Trophoblast cell (in vitro differentiated cells and primary cell): ENCODE results near the gene SUCLG2.

Experiments
- DNase-seq, 2 donors: peaks; one replicate each; pipeline ENCODE4 v3.0.0-alpha.2; 2016
- H2AFZ ChIP-seq: 2 replicates; pipeline ENCODE4 v1.6.1; 2013; ENCODE audit warnings: low read length, moderate library complexity, mild to moderate bottlenecking; ENCODE audit not compliant: insufficient read depth, poor library complexity
- H2AK5ac ChIP-seq: 2 replicates; pipeline ENCODE4 v1.6.1; 2013; ENCODE audit warnings: mild to moderate bottlenecking, low read length
- H2BK120ac ChIP-seq: 2 replicates; pipeline ENCODE4 v1.6.1; 2013; ENCODE audit warnings: low read length, mild to moderate bottlenecking, moderate library complexity; ENCODE audit not compliant: insufficient read depth, poor library complexity
- H2BK12ac ChIP-seq: 2 replicates; pipeline ENCODE4 v1.6.1; 2013; ENCODE audit warnings: mild to moderate bottlenecking, low read length, moderate library complexity
- H2BK5ac ChIP-seq: 2 replicates; pipeline ENCODE4 v1.6.1; 2013; ENCODE audit warnings: low read length, low read depth, moderate library complexity, mild to moderate bottlenecking; ENCODE audit not compliant: poor library complexity
- H3K14ac ChIP-seq: 2 replicates; pipeline ENCODE4 v1.6.1; 2013; ENCODE audit warnings: mild to moderate bottlenecking, low read length
- H3K18ac ChIP-seq: 2 replicates; pipeline ENCODE4 v1.6.1; 2013; ENCODE audit warnings: mild to moderate bottlenecking, low read length
- H3K23ac ChIP-seq: 2 replicates; pipeline ENCODE4 v1.6.1; 2013; ENCODE audit warnings: low read length
- H3K27ac ChIP-seq: 2 replicates; pipeline ENCODE4 v1.5.1; 2013; ENCODE audit warnings: low read depth, mild to moderate bottlenecking, inconsistent platforms, low read length, moderate library complexity
- H3K27me3 ChIP-seq: 2 replicates; pipeline ENCODE4 v1.6.1; 2013; ENCODE audit warnings: inconsistent platforms, mild to moderate bottlenecking, low read length, moderate library complexity; ENCODE audit not compliant: insufficient read depth
- H3K36me3 ChIP-seq, 2 experiments: 1 replicate in 1 of 2; 2 replicates in 1 of 2; pipeline ENCODE4 v1.6.1; 2013; ENCODE audit warnings: low read length in 2 of 2, mild to moderate bottlenecking in 2 of 2, moderate library complexity in 1 of 2; ENCODE audit not compliant: insufficient read depth in 2 of 2, control insufficient read depth in 1 of 2
- H3K4ac ChIP-seq: 2 replicates; pipeline ENCODE4 v1.6.1; 2013; ENCODE audit warnings: low read depth, mild to moderate bottlenecking, low read length, moderate library complexity
- H3K4me1 ChIP-seq, 2 experiments: 1 replicate in 1 of 2; 2 replicates in 1 of 2; pipeline ENCODE4 v1.6.1; 2013; ENCODE audit warnings: low read length in 2 of 2, mild to moderate bottlenecking in 2 of 2, moderate library complexity in 1 of 2; ENCODE audit not compliant: insufficient read depth in 2 of 2, control insufficient read depth in 1 of 2
- H3K4me2 ChIP-seq: 2 replicates; pipeline ENCODE4 v1.6.1; 2013; ENCODE audit warnings: inconsistent platforms, mild to moderate bottlenecking, low read length, moderate library complexity
- H3K4me3 ChIP-seq: 2 replicates; pipeline ENCODE4 v1.5.1; 2013; ENCODE audit warnings: mild to moderate bottlenecking, low read depth, low read length, inconsistent platforms
- H3K79me1 ChIP-seq: one replicate; pipeline ENCODE4 v1.6.1; 2013; ENCODE audit warnings: low read length
- H3K79me2 ChIP-seq: 2 replicates; pipeline ENCODE4 v1.6.1; 2013; ENCODE audit warnings: low read length, mild to moderate bottlenecking; ENCODE audit not compliant: control insufficient read depth, insufficient read depth, poor library complexity
- H3K9ac ChIP-seq: 2 replicates; pipeline ENCODE4 v1.6.1; 2013; ENCODE audit warnings: mild to moderate bottlenecking, low read length
- H3K9me3 ChIP-seq: 2 replicates; pipeline ENCODE4 v1.6.1; 2013; ENCODE audit warnings: low read depth, mild to moderate bottlenecking, control low read depth, inconsistent platforms, low read length; ENCODE audit not compliant: insufficient read depth
- H4K12ac ChIP-seq: 2 replicates; pipeline ENCODE4 v1.6.1; 2013; ENCODE audit warnings: low read depth, mild to moderate bottlenecking, low read length, moderate library complexity
- H4K8ac ChIP-seq: 2 replicates; pipeline ENCODE4 v1.6.1; 2013; ENCODE audit warnings: low read depth, mild to moderate bottlenecking, low read length, moderate library complexity
- H4K91ac ChIP-seq: one replicate; pipeline ENCODE4 v1.6.1; 2013; ENCODE audit warnings: low read depth, mild to moderate bottlenecking, low read length, moderate library complexity
- WGBS: extraction: QIAGEN DNeasy Blood & Tissue Kit; methylation state at CpG from one replicate; pipeline ENCODE4 v1.1.7; 2013; ENCODE audit warnings: missing lambda C conversion rate; ENCODE audit not compliant: insufficient read length, insufficient coverage; ENCODE audit errors: extremely low coverage; 5-methylcytosine and 5-hydroxymethylcytosine counted together

The SUCLG2 gene

GRCh38 chr3:67495751-67496150, 158.7 kb downstream of the SUCLG2 start:
- Histone ChIP-seq H3K18ac (no peak overlapping the region), H3K27ac (no peak overlapping the region), H3K4ac (no peak overlapping the region), H3K23ac (no peak overlapping the region), H3K36me3 (peaks cover 0 to 1% of the 10 kb centered on the region in 2 experiments), H2BK12ac (no peak overlapping the region), H3K79me1 (no peaks in the 10 kb centered on the region), H3K4me2 (no peak overlapping the region), H4K91ac (no peak overlapping the region), H2AK5ac (no peak overlapping the region), H3K9ac (no peak overlapping the region), H3K4me1 (no peaks in the 10 kb centered on the region), H4K12ac (no peak overlapping the region), H2BK5ac (no peak overlapping the region), H4K8ac (no peak overlapping the region), H3K4me3 (no peak overlapping the region), H2AFZ (no peak overlapping the region), H3K14ac (no peak overlapping the region), H2BK120ac (no peak overlapping the region), H3K79me2 (no peaks in the 10 kb centered on the region), H3K9me3 (no peaks in the 10 kb centered on the region), H3K27me3 (no peaks in the 10 kb centered on the region)
- DNase-seq, result no peak
- no CpG with 5 or more reads among the region's 1 CpG for WGBS

DNA sequence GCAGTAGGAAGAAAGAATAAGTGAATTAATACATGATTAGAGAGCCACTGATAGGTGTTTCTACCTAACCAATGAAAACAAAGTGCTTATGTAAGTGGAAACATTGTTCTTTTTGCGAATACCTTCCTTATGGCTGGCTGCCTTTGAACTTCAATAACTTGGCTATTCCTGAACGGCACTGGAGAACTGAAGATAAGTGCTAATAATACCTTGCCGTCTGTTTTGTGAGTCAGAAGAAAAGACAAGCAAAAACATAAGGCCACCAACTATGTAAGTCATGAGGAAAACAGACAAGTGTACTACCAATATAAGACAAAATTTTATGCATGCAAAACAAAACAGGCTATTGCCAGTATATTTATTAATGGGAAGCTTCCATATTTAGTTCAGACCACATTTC, 160.6 kb downstream of the SUCLG2 start:
- H2BK12ac ChIP-seq, result no peak overlapping the region
- WGBS, result no CpG with 5 or more reads among the region's 3 CpGs
- no peak overlapping the region for H3K4me3 ChIP-seq
- no peak overlapping the region for H3K9ac ChIP-seq
- no peak overlapping the region for H2BK5ac ChIP-seq
- no peak overlapping the region for H4K8ac ChIP-seq
- no peak overlapping the region for H3K27ac ChIP-seq
- no peak overlapping the region for H3K4me2 ChIP-seq
- peaks cover 0 to 1% of the 10 kb centered on the region in 2 experiments for H3K36me3 ChIP-seq
- H4K12ac ChIP-seq, result no peak overlapping the region
- no peaks in the 10 kb centered on the region for H3K4me1 ChIP-seq
- H3K4ac ChIP-seq, result no peak overlapping the region
- H3K27me3 ChIP-seq, result no peaks in the 10 kb centered on the region
- H3K9me3 ChIP-seq, result no peaks in the 10 kb centered on the region
- H2AFZ ChIP-seq, result no peak overlapping the region
- H2AK5ac ChIP-seq, result no peak overlapping the region
- H3K23ac ChIP-seq, result no peak overlapping the region
- H3K79me1 ChIP-seq, result no peaks in the 10 kb centered on the region
- no peak overlapping the region for H4K91ac ChIP-seq
- H3K18ac ChIP-seq, result no peak overlapping the region
- H2BK120ac ChIP-seq, result no peak overlapping the region
- no peak overlapping the region for H3K14ac ChIP-seq
- no peak for DNase-seq
- H3K79me2 ChIP-seq, result no peaks in the 10 kb centered on the region

DNA sequence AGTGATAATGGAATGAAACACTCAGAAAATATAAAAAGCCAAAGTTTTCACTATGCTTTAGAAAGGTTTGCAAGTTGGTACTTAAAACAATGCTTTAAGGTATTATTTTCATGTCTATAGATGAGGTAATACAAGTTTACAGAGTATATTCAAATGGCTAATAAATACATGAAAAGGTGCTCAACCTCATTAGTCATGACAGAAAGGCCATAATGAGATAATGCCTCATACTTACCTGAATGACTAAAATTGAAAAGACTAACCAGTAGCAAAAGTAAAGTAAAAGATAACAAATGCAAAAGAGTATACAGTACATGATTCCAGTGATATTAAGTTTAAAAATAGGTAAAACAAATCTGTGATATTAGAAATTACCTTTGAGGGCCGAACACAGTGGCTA, 163.8 kb downstream of the SUCLG2 start:
- Histone ChIP-seq H2BK5ac (no peak overlapping the region), H2AFZ (no peak overlapping the region), H2AK5ac (no peak overlapping the region), H3K18ac (no peak overlapping the region), H3K4me2 (no peak overlapping the region), H3K14ac (no peak overlapping the region), H3K79me2 (no peaks in the 10 kb centered on the region), H3K9ac (no peak overlapping the region), H4K12ac (no peak overlapping the region), H3K9me3 (no peaks in the 10 kb centered on the region), H2BK120ac (no peak overlapping the region), H3K27me3 (no peaks in the 10 kb centered on the region), H4K8ac (no peak overlapping the region), H2BK12ac (no peak overlapping the region), H3K4ac (no peak overlapping the region), H3K23ac (no peak overlapping the region), H4K91ac (no peak overlapping the region), H3K4me3 (no peak overlapping the region), H3K79me1 (no peaks in the 10 kb centered on the region), H3K4me1 (no peaks in the 10 kb centered on the region), H3K36me3 (peaks cover 0 to 1% of the 10 kb centered on the region in 2 experiments), H3K27ac (no peak overlapping the region)
- no peak for DNase-seq
- no CpG with 5 or more reads among the region's 1 CpG for WGBS

- Histone ChIP-seq H4K8ac (no peak overlapping the region), H3K9me3 (no peaks in the 10 kb centered on the region), H3K79me2 (no peaks in the 10 kb centered on the region), H2BK5ac (no peak overlapping the region), H3K4ac (no peak overlapping the region), H2BK120ac (no peak overlapping the region), H4K12ac (no peak overlapping the region), H3K36me3 (no peaks in the 10 kb centered on the region), H3K4me2 (no peak overlapping the region), H3K23ac (no peak overlapping the region), H3K27me3 (no peaks in the 10 kb centered on the region), H2AFZ (no peak overlapping the region), H3K27ac (no peak overlapping the region), H3K14ac (no peak overlapping the region), H3K4me3 (no peak overlapping the region), H4K91ac (no peak overlapping the region), H3K4me1 (no peaks in the 10 kb centered on the region), H3K79me1 (no peaks in the 10 kb centered on the region), H2BK12ac (no peak overlapping the region), H2AK5ac (no peak overlapping the region), H3K9ac (no peak overlapping the region), H3K18ac (no peak overlapping the region)
- no CpG with 5 or more reads among the region's 4 CpGs for WGBS
- no peak for DNase-seq
Measured at GRCh38 chr3:67489816-67490215, 164.6 kb downstream of the SUCLG2 start.
